Measurements from ENCODE around the gene THEMIS2.
"Not testable (repeated sequence)": the region's sequence is repeated elsewhere in the genome, so short reads cannot be mapped to it uniquely, and the experiment has no call there.

THEMIS2 gene

GRCh38 chr1:27872059-27872801 lies at the start of gene THEMIS2:
THEMIS2 (plus strand) TSS chr1:27872544; CDS start chr1:27872572, 28 bp downstream.
- peak; percentile 75 for DNase-seq (ENCODE audit: low spot score)

- DNase-seq (ENCODE audit: low spot score) = no peak
Observed at GRCh38 chr1:27823784-27824183, 48.6 kb upstream of the THEMIS2 start.

- no peak for DNase-seq (ENCODE audit: low spot score)
Observed at GRCh38 chr1:27824411-27824810, 47.9 kb upstream of the THEMIS2 start.

DNA sequence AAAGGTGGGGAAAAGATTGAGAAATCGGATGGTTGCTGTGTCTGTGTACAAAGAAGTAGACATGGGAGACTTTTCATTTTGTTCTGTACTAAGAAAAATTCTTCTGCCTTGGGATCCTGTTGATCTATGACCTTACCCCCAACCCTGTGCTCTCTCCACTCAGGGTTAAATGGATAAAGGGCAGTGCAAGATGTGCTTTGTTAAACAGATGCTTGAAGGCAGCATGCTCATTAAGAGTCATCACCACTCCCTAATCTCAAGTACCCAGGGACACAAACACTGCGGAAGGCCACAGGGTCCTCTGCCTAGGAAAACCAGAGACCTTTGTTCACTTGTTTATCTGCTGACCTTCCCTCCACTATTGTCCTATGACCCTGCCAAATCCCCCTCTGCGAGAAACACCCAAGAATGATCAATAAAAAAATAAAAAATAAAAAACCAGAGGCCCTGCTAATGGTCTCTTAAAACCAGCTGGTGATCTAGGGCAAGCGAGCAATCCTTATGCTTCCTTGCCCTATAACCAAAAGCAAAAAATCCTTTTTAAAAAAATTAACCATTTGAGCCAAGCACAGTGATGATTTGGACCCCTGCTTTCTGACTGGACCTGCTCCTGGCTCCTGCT lies 42.9 kb upstream of the THEMIS2 start:
- not testable (repeated sequence) for DNase-seq (ENCODE audit: low spot score)

- peak; percentile 95 for DNase-seq (ENCODE audit: low spot score)
Observed at GRCh38 chr1:27830621-27831440, 41.5 kb upstream of the THEMIS2 start, which contains the start of gene PPP1R8. PPP1R8 (plus strand) TSS chr1:27830782; CDS start chr1:27830836, 54 bp downstream.

- DNase-seq (ENCODE audit: low spot score) = no peak
Observed at GRCh38 chr1:27831568-27832410, 40.6 kb upstream of the THEMIS2 start.

- DNase-seq (ENCODE audit: low spot score) = no peak
Observed at GRCh38 chr1:27832762-27833161, 39.6 kb upstream of the THEMIS2 start.

- no peak for DNase-seq (ENCODE audit: low spot score)
Observed at GRCh38 chr1:27833470-27833869, 38.9 kb upstream of the THEMIS2 start.

DNA sequence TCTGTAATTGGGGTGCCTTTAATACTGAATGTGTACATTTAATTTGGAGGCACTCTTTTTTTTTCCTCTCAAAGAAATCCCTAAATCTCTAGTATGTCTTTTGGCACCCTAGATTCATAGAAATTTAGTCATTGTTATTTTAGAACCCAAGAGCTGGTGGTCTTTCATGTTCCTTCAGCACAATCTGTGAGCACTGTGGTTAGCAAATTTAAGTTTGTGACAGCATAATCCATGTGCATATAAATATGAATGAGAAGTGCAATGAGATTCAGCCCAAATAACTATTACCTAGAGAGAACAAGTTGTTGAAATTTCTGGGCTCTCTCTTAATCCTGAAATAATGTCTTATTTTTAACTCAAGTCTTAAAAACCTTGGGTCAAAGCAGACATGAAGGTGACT lies 37.3 kb upstream of the THEMIS2 start:
- no peak for DNase-seq (ENCODE audit: low spot score)

DNA sequence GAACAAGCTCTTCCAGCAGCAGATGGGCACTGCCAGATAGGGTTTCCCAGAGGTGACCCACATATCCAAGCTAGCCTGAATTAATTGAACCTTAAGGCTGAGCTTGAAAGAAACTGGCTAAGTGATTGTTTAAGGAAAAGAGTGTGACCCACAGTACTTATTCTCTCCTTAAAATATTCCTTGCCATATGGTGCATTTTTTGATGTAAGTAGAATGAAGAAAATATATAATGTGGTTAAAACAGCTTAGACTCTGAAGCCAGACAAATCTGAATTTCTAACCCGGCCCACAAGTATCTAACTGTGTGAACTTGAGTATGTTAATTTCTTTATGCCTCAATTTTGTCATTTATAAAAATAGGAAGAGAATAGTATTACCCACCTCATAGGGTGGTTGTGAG lies 36.8 kb upstream of the THEMIS2 start:
- DNase-seq (ENCODE audit: low spot score) = no peak

DNA sequence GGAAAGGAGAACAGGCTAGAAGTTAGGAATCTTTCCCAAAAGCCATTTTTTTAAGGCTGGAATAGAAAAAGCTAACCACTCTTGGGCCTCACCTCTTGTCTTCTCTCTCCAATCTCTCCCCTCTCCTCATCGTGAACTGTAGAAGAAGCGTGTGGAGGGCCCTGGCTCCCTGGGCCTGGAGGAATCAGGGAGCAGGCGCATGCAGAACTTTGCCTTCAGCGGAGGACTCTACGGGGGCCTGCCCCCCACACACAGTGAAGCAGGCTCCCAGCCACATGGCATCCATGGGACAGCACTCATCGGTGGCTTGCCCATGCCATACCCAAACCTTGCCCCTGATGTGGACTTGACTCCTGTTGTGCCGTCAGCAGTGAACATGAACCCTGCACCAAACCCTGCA lies 22.4 kb upstream of the THEMIS2 start:
- no peak for DNase-seq (ENCODE audit: low spot score)

DNA sequence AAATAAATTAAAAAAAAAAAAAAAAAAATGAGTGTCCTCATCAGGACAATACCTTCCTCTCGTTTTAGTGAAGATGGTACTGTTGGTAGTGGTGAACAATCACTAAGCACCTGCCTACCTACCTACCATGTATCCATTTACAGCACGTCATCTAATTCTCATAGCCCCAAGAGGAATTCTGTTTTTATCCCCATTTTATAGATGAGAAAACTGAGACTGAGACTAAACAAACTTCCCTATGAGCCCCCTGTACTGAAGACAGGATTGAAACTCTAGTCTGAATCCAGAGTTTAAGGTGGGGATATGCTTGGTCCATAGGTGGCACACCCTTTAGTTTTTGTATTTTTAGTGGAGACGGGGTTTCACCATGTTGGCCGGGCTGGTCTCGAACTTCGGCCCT lies 17.3 kb upstream of the THEMIS2 start:
- no peak for DNase-seq (ENCODE audit: low spot score)

DNA sequence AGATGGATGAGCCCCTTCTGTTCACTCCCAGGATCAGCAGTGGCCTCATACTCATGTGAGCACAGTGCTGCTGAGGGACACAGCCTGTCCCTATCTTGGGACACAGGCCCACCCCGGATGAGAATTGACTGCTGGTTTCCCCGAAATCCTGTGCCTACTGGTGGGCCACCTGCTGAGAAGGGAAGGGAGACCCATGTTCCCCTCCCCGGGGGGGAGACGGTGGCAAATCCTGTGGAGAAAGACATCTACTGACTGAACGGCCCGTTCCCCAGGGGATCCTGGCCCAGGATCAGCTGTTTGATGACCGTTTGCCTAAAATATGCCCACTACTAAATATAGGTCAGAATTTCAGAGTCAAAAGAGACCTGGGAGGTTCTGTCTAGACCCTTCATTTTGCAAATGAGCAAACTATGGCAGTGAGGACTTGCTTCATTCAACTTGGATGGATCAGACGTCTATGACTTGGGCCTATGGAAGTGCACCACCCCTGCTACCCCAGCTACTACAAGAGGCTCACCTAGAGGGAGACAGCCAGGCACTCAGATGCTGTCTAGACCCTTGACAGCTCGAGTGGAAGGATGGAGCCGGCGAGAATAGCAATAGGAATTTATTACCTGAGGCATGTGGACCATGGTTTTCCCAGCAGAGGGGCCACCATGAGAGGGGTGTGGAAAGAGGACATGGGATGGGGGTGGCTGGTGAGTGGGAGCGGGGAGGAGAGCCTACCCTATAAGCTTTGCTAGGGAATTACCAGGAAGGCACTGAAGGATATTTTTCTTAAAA lies 15.6 kb upstream of the THEMIS2 start:
- DNase-seq (ENCODE audit: low spot score) = no peak

- DNase-seq (ENCODE audit: low spot score) = not testable (repeated sequence)
Observed at GRCh38 chr1:27857552-27857951, 14.8 kb upstream of the THEMIS2 start.

DNA sequence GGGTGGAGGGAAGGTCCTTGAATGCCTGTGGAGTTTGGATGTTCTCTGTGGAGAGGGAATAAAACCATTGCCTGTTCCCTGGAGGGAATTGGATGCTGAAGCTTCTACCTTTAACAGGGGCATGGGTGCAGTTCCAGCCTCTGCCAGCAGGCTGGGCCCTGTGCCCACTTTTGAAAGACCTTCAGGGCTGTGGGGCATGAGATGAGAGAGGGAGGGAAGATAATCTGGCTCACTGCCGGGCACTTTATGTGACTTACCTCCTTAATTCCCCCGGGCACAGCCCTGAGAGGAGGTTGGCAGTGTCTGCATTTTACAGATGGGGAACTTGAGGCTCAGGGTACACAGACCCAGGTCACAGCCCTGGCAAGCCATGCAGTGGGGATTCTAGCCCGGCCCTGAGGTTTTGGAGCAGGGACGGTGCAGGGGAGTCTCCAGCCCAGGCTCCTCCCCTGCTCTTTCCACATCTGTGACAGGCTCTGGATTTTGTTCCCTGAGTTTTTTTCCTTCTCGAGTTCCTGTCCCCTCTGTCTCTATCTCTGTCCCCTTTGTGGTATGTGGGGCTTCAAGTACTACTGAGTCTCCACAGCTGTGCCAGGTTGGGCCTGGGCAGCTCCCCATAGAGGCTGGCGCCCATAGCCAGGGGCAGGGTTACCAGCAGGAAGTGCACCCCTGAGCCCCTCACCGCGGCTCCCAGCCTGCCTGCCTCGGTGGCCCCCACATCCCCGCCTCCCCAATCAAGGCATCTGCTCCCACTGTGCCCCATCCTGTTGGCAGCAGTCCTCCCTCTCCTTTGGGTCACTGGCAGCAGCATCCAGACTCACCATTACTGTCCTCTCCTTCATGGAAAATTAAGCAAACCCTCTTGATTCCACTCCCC lies 14.0 kb upstream of the THEMIS2 start:
- peak; percentile 90 for DNase-seq (ENCODE audit: low spot score)

DNA sequence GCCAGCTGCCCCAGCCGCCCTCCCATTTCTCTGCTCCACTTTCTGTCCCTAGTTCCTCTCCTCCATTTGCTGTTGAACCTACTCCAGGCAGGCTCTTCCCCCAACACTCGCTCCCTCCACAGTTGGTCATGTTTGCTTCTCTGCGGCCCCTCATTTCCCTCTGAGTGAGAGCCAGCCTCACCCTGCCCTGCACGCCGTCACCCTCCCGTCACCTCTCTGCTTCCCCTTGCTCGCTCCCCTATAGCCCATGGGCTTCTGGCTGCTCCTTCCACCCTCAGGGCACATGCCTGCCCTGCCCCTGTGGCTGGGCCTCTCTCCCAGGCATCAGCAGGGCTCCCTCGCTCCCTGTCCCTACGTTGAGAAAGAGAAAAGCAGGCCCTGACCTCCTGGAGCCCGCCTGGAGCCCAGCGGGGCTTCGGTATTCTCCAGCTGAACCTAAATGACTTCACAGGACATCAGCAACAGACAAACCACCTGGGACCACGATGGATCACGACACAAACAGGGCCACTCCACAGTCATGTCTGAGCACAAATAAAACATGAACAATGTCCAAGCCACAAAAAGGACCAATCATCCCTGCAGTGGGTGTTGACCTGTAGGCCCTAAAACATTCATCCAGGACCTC lies 13.3 kb upstream of the THEMIS2 start:
- DNase-seq (ENCODE audit: low spot score) = no peak

- no peak for DNase-seq (ENCODE audit: low spot score)
Observed at GRCh38 chr1:27861436-27861835, 10.9 kb upstream of the THEMIS2 start.

DNA sequence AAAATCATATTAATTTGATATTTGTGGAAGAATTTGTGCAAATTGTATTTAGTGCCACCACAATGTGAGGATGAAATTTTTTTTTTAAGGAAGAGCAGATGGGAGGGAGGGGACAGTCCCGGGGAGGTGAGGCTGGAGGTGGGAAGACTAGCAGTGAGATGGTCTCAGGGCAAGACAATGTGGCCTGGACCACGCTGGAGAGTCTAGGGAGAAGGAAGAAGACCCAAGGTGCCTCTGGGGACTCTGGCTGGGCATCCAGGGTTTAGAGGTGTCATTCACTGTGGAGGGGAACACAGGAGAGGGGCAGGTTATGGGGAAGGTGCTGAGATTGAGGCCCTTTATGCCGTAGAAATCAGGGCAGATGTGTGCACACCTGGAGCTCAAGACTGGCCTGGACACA lies 10.3 kb upstream of the THEMIS2 start:
- DNase-seq (ENCODE audit: low spot score) = no peak

- no peak for DNase-seq (ENCODE audit: low spot score)
Observed at GRCh38 chr1:27862671-27863537, 9.4 kb upstream of the THEMIS2 start.
